Liver (tissue), 3 donors: ENCODE measurements around the gene C8B.

Experiments used
- CTCF ChIP-seq: fragments of 150-350 bp; IDR thresholded peaks from 2 replicates; pipeline ENCODE4 v1.5.1; 2017; ENCODE audit warnings: improper control_type of control experiment, low read depth, low read length; ENCODE audit not compliant: missing input control
- FOXA1 ChIP-seq: IDR thresholded peaks from 2 replicates; pipeline ENCODE4 v1.6.1; 2016; ENCODE audit warnings: antibody characterized with exemption
- GABPA ChIP-seq, 2 donors: IDR thresholded peaks in 1 of 2; conservative IDR thresholded peaks in 1 of 2; 2 replicates each; pipeline ENCODE4 v1.6.1; 2016; ENCODE audit warnings: antibody characterized with exemption in 2 of 2, mild to moderate bottlenecking in 1 of 2, moderate library complexity in 1 of 2
- JUND ChIP-seq, 2 donors: IDR thresholded peaks; 2 replicates each; pipeline ENCODE4 v1.6.1; 2016; ENCODE audit warnings: antibody characterized with exemption in 2 of 2
- MAX ChIP-seq: IDR thresholded peaks from 2 replicates; pipeline ENCODE4 v1.6.1; 2016; ENCODE audit warnings: antibody characterized with exemption
- RAD21 ChIP-seq, 2 donors: IDR thresholded peaks; 2 replicates each; pipeline ENCODE4 v1.6.1; 2016; ENCODE audit warnings: antibody characterized with exemption in 2 of 2, mild to moderate bottlenecking in 2 of 2
- SP1 ChIP-seq: IDR thresholded peaks from 2 replicates; pipeline ENCODE4 v1.6.1; 2018; ENCODE audit warnings: antibody characterized with exemption, mild to moderate bottlenecking
- TAF1 ChIP-seq: conservative IDR thresholded peaks from 2 replicates; pipeline ENCODE4 v1.6.1; 2016; ENCODE audit warnings: antibody characterized with exemption, mild to moderate bottlenecking
- donor health status: healthy.
- donor health status: healthy.

- TF ChIP-seq CTCF = no peak
- peak; percentile 71 for TF ChIP-seq FOXA1
- peak; percentile 62 for TF ChIP-seq TAF1
- TF ChIP-seq MAX = peak; percentile 73
- peak; percentile 64 to 67 for TF ChIP-seq RAD21 (IDR thresholded peaks at IDR 0.05)
- TF ChIP-seq GABPA (IDR thresholded peaks at IDR 0.05 in 1 of 2, conservative IDR thresholded peaks at IDR 0.05 in 1 of 2) = peak in 1 of 2 donors; percentile 16
- TF ChIP-seq SP1 = peak; percentile 99
- peak; percentile 89 for TF ChIP-seq JUND (IDR thresholded peaks at IDR 0.05)
Observed at GRCh38 chr1:56908619-56909221, 57.1 kb downstream of the C8B start.
